Ishikawa (cell line): ENCODE measurements around the gene KIF6.

Experiments
- CEBPB ChIP-seq: IDR thresholded peaks from 2 replicates; pipeline ENCODE4 v1.6.1; 2012
- CREB1 ChIP-seq: IDR thresholded peaks from 2 replicates; pipeline ENCODE4 v1.6.1; 2012; ENCODE audit warnings: low read depth
- EGR1 ChIP-seq: IDR thresholded peaks from 2 replicates; pipeline ENCODE4 v1.6.1; 2012
- MAX ChIP-seq: IDR thresholded peaks from 2 replicates; pipeline ENCODE4 v1.6.1; 2012
- NFIC ChIP-seq: IDR thresholded peaks from 2 replicates; pipeline ENCODE4 v1.6.1; 2012
- RAD21 ChIP-seq: IDR thresholded peaks from 2 replicates; pipeline ENCODE4 v1.6.1; 2012; ENCODE audit warnings: low read depth
- REST ChIP-seq: IDR thresholded peaks from 2 replicates; pipeline ENCODE4 v1.6.1; 2012; ENCODE audit warnings: low read depth, mild to moderate bottlenecking
- TAF1 ChIP-seq: IDR thresholded peaks from 2 replicates; pipeline ENCODE4 v1.6.1; 2012; ENCODE audit warnings: low read depth, mild to moderate bottlenecking
- TCF12 ChIP-seq: IDR thresholded peaks from 2 replicates; pipeline ENCODE4 v1.6.1; 2012; ENCODE audit warnings: low read depth
- TEAD4 ChIP-seq: IDR thresholded peaks from 2 replicates; pipeline ENCODE4 v1.6.1; 2012
- USF1 ChIP-seq: IDR thresholded peaks from 2 replicates; pipeline ENCODE4 v1.6.1; 2012
- YY1 ChIP-seq: IDR thresholded peaks from 2 replicates; pipeline ENCODE4 v1.6.1; 2012; ENCODE audit warnings: low read depth

KIF6 gene

GRCh38 chr6:39664173-39664572, 61.0 kb downstream of the KIF6 start:
- TF ChIP-seq TAF1 (no peak), CREB1 (no peak), USF1 (no peak), NFIC (no peak)

GRCh38 chr6:39657355-39658135, 67.7 kb downstream of the KIF6 start:
- no peak for TF ChIP-seq CEBPB
- TF ChIP-seq USF1 = no peak
- no peak for TF ChIP-seq REST
- no peak for TF ChIP-seq TCF12
- TF ChIP-seq TAF1 = no peak

GRCh38 chr6:39654121-39654520, 71.1 kb downstream of the KIF6 start:
- no peak for TF ChIP-seq EGR1
- no peak for TF ChIP-seq YY1
- no peak for TF ChIP-seq REST

GRCh38 chr6:39653612-39654011, 71.6 kb downstream of the KIF6 start:
- TF ChIP-seq REST (no peak), MAX (no peak), USF1 (no peak), RAD21 (no peak), NFIC (no peak), EGR1 (no peak), TAF1 (no peak), TEAD4 (no peak), CREB1 (no peak)

- no peak for TF ChIP-seq USF1
- TF ChIP-seq TAF1 = no peak
- TF ChIP-seq NFIC = no peak
- TF ChIP-seq EGR1 = no peak
- TF ChIP-seq CREB1 = no peak
- no peak for TF ChIP-seq TCF12
- TF ChIP-seq TEAD4 = no peak
- no peak for TF ChIP-seq REST
Measured at GRCh38 chr6:39649996-39650395, 75.2 kb downstream of the KIF6 start.
